ENCODE data around the gene MYD88. TPM values are rescaled to one million over a fixed set of nuclear protein-coding genes. Genes with fewer than 3 reads are reported as not detected.

Gene MYD88
- total RNA-seq, 2 experiments from 2014 or later: 16.3 to 29.4 TPM

DNA sequence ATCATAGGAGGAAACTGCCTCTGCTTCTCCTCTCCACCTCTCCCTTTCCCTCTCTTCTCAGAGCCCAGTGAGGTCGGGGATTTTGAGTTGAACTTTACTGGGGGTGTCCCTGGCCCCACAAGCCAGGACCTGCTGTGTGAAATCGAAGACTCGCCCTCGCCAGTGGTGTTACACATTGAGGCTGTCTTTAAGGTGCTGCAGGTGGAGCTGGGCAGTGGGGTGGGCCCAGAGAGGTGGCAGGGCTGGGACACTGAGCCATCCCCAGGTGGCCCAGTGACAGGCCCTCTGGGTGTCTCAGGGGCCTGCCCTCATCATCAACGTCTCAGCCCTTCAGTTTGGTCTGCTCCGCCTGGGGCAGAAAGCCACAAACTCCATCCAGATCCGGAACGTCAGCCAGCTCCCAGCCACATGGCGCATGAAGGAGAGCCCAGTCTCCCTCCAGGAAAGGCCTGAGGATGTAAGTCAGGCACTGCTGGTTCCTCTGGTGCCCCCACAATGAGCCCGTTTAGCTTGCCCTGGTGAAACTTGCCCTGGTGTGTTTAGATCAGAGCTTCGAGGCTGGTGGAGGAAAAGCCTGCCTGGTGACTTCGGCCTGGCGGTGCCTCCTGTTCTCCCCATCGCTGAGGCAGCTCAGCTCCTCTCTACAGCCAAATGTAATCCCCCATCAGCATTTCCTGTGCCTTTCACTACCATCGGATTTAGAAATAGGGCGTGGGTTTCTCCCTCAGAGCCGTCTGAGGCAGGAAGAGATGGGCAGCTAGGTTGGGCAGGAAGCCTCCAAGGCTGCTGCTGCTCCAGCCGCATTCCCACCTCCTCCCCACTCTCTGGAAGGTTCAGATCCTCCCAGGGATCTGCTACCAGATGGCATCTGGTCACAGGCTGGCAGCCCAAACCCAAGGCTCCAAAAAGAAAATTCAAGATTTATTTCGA lies 40.8 kb upstream of the MYD88 start:
- H3K27ac ChIP-seq (ENCODE audit: low read depth, low read length, poor library complexity, severe bottlenecking): no peak overlapping the region
- DNase-seq (ENCODE audit: low spot score): no peak
- intact Hi-C loops (cut with micrococcal nuclease; ENCODE audit: unreplicated experiment): no loop called here
- ChIA-PET CTCF (ENCODE audit: unreplicated experiment) (no interaction called here), POLR2A (no interaction called here)
- no peaks in the 10 kb centered on the region for H3K9me3 ChIP-seq (ENCODE audit: low read length)
- TF ChIP-seq, protein P1, sequence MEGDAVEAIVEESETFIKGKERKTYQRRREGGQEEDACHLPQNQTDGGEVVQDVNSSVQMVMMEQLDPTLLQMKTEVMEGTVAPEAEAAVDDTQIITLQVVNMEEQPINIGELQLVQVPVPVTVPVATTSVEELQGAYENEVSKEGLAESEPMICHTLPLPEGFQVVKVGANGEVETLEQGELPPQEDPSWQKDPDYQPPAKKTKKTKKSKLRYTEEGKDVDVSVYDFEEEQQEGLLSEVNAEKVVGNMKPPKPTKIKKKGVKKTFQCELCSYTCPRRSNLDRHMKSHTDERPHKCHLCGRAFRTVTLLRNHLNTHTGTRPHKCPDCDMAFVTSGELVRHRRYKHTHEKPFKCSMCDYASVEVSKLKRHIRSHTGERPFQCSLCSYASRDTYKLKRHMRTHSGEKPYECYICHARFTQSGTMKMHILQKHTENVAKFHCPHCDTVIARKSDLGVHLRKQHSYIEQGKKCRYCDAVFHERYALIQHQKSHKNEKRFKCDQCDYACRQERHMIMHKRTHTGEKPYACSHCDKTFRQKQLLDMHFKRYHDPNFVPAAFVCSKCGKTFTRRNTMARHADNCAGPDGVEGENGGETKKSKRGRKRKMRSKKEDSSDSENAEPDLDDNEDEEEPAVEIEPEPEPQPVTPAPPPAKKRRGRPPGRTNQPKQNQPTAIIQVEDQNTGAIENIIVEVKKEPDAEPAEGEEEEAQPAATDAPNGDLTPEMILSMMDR (conservative IDR thresholded peaks at IDR 0.05; ENCODE audit: low read length): no peak
- no peak for TF ChIP-seq EZH2phosphoT487 (IDR thresholded peaks at IDR 0.05; ENCODE audit: borderline replicate concordance, low read depth, low read length)
- no peak overlapping the region for H2AFZ ChIP-seq (ENCODE audit: low read length)
- no peaks in the 10 kb centered on the region for H4K20me1 ChIP-seq (ENCODE audit: insufficient read depth, low read length)
- no peaks in the 10 kb centered on the region for H3K9me2 ChIP-seq (ENCODE audit: insufficient read depth, low read length)
- H3K4me2 ChIP-seq (ENCODE audit: low read length): no peak overlapping the region
- H3K36me3 ChIP-seq (ENCODE audit: insufficient read depth, low read length): no peaks in the 10 kb centered on the region
- no peaks in the 10 kb centered on the region for H3K79me2 ChIP-seq (ENCODE audit: insufficient read depth, low read depth, low read length)
- H3K4me1 ChIP-seq (ENCODE audit: insufficient read depth, low read length, poor library complexity, severe bottlenecking): peaks cover 2% of the 10 kb centered on the region
- no TSS peak for BruUV-seq (replicated peaks)
- no peak overlapping the region for H3K4me3 ChIP-seq (ENCODE audit: low read depth, low read length, poor library complexity, severe bottlenecking)

DNA sequence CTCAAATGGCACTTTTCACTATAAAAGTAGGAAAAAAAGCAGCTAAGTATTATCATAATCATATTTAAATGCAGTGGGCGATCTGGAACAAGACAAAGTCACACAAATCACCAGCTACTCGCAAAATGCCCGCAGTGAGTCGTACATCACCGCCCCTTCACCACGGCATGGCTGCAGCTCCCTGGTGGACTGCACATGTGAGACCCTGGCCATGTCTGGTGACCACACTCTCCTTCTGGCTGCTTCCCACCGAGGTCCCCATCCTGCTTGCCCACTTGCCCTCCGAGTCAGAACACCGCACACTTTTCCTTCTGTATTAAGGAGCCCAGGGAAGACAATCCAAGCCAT lies 40.1 kb upstream of the MYD88 start:
- POLR2A ChIA-PET: no interaction called here
- CTCF ChIA-PET (ENCODE audit: unreplicated experiment): no interaction called here
- intact Hi-C loops (cut with micrococcal nuclease; ENCODE audit: unreplicated experiment): no loop called here
- no TSS peak for BruUV-seq (replicated peaks)
- Histone ChIP-seq H3K79me2 (ENCODE audit: insufficient read depth, low read depth, low read length) (no peaks in the 10 kb centered on the region), H2AFZ (ENCODE audit: low read length) (no peak overlapping the region), H3K4me3 (ENCODE audit: low read depth, low read length, poor library complexity, severe bottlenecking) (no peak overlapping the region), H3K9me2 (ENCODE audit: insufficient read depth, low read length) (no peaks in the 10 kb centered on the region), H4K20me1 (ENCODE audit: insufficient read depth, low read length) (no peaks in the 10 kb centered on the region), H3K9me3 (ENCODE audit: low read length) (no peaks in the 10 kb centered on the region), H3K4me2 (ENCODE audit: low read length) (no peak overlapping the region), H3K36me3 (ENCODE audit: insufficient read depth, low read length) (no peaks in the 10 kb centered on the region), H3K27ac (ENCODE audit: low read depth, low read length, poor library complexity, severe bottlenecking) (no peak overlapping the region), H3K4me1 (ENCODE audit: insufficient read depth, low read length, poor library complexity, severe bottlenecking) (no peaks in the 10 kb centered on the region)
- DNase-seq (ENCODE audit: low spot score): no peak
- TF ChIP-seq, protein P1 (conservative IDR thresholded peaks at IDR 0.05; ENCODE audit: low read length): no peak
- TF ChIP-seq EZH2phosphoT487 (IDR thresholded peaks at IDR 0.05; ENCODE audit: borderline replicate concordance, low read depth, low read length): no peak

DNA sequence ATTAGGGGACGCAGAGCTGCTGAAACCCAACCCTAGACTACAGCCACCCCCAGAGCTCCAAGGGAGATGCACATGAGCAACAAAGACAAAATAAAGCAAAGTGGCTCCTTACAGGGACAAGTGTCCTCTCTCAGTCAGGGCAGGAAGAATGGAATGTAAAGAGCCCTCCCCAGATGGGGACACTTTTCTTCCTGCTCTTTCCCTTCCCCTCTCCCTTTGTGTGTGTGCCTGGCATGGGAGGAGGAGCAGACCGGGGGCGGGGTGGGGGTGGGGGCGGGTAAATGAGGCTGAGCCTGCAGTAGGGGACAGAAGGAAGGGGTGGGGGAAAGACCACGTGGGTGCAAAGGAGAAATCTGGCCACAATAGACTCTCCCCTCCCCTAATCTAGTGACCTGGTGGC lies 38.9 kb upstream of the MYD88 start:
- CTCF ChIA-PET (ENCODE audit: unreplicated experiment): no interaction called here
- no peaks in the 10 kb centered on the region for H3K4me1 ChIP-seq (ENCODE audit: insufficient read depth, low read length, poor library complexity, severe bottlenecking)
- no TSS peak for BruUV-seq (replicated peaks)

More for the DNA sequence above, 38.9 kb upstream of the MYD88 start:
- no peak overlapping the region for H3K27ac ChIP-seq (ENCODE audit: low read depth, low read length, poor library complexity, severe bottlenecking)
- H4K20me1 ChIP-seq (ENCODE audit: insufficient read depth, low read length): no peaks in the 10 kb centered on the region
- H3K9me3 ChIP-seq (ENCODE audit: low read length): no peaks in the 10 kb centered on the region
- intact Hi-C loops (cut with micrococcal nuclease; ENCODE audit: unreplicated experiment): no loop called here
- no peaks in the 10 kb centered on the region for H3K9me2 ChIP-seq (ENCODE audit: insufficient read depth, low read length)
- H2AFZ ChIP-seq (ENCODE audit: low read length): no peak overlapping the region
- TF ChIP-seq, protein P1 (conservative IDR thresholded peaks at IDR 0.05; ENCODE audit: low read length): no peak
- no peak for TF ChIP-seq EZH2phosphoT487 (IDR thresholded peaks at IDR 0.05; ENCODE audit: borderline replicate concordance, low read depth, low read length)
- H3K36me3 ChIP-seq (ENCODE audit: insufficient read depth, low read length): no peaks in the 10 kb centered on the region
- no peaks in the 10 kb centered on the region for H3K79me2 ChIP-seq (ENCODE audit: insufficient read depth, low read depth, low read length)
- POLR2A ChIA-PET: no interaction called here
- DNase-seq (ENCODE audit: low spot score): no peak
- H3K4me2 ChIP-seq (ENCODE audit: low read length): no peak overlapping the region
- no peak overlapping the region for H3K4me3 ChIP-seq (ENCODE audit: low read depth, low read length, poor library complexity, severe bottlenecking)
